ENCODE results near the gene NLRP10. TPM values are rescaled to one million over a fixed set of nuclear protein-coding genes. Genes with fewer than 3 reads are reported as not detected.

The NLRP10 gene
- total RNA-seq, 2 donors from 2014 or later = not detected

GRCh38 chr11:7924536-7924935 lies 40.7 kb downstream of the NLRP10 start:
- intact Hi-C loops (cut with DNase I) = no loop called here
- ATAC-seq = no peak
- DNase-seq = no peak

- intact Hi-C loops (cut with DNase I) = no loop called here
- ATAC-seq (no peak), DNase-seq (no peak)
Measured at GRCh38 chr11:7918141-7918540, 47.1 kb downstream of the NLRP10 start.

Other genes with a start within 250 kb of the NLRP10 start
- not detected for gene OR5P2, start 168.5 kb downstream of the NLRP10 start, total RNA-seq
- gene OR5P3, start 134.6 kb downstream of the NLRP10 start, total RNA-seq = not detected
- gene OR10A6, start 34.2 kb downstream of the NLRP10 start, total RNA-seq = not detected
- not detected for gene OR10A3, start 23.7 kb downstream of the NLRP10 start, total RNA-seq
- 100 to 1,000 TPM; 141 to 142 TPM for gene EIF3F, start 21.9 kb upstream of the NLRP10 start, total RNA-seq
- 10 to 100 TPM; 11.6 to 13.1 TPM for gene TUB, start 115.8 kb upstream of the NLRP10 start, total RNA-seq
- gene RIC3, start 203.6 kb upstream of the NLRP10 start, total RNA-seq = 10 to 100 TPM; 12.5 to 13.8 TPM

Data from left cardiac atrium (tissue), 4 donors.